SK-N-SH (cell line): Measurements from ENCODE around the gene PAPOLA.

Experiments used
- EP300 ChIP-seq, 2 experiments: IDR thresholded peaks; 2 replicates each; pipeline versions ENCODE4 v1.4.0 to v1.6.1; 2012; ENCODE audit warnings: borderline replicate concordance in 1 of 2, low read depth in 1 of 2, low read length in 1 of 2
- EZH2phosphoT487 ChIP-seq: fragments of 200-600 bp; sonication (generic); IDR thresholded peaks from 2 replicates; pipeline ENCODE4 v1.6.1; 2017; ENCODE audit warnings: low read depth, mixed run types, mild to moderate bottlenecking, antibody characterized with exemption, moderate library complexity, borderline replicate concordance
- SIN3A ChIP-seq: IDR thresholded peaks from 2 replicates; pipeline ENCODE4 v1.6.1; 2012; ENCODE audit warnings: low read depth, mild to moderate bottlenecking, low read length, moderate library complexity, borderline replicate concordance
- USF2 ChIP-seq: fragments of 150-350 bp; IDR thresholded peaks from 2 replicates; pipeline ENCODE4 v1.6.1; 2017; ENCODE audit warnings: antibody characterized with exemption, low read length, low read depth, borderline replicate concordance
- TF ChIP-seq, protein P1 (sequence below): fragments of 200-600 bp; sonication (generic); IDR thresholded peaks from 2 replicates; pipeline ENCODE4 v1.6.1; 2017; ENCODE audit warnings: antibody characterized with exemption, mild to moderate bottlenecking, moderate library complexity
- TF ChIP-seq, protein P2 (sequence below): IDR thresholded peaks from 2 replicates; pipeline ENCODE4 v1.6.1; 2012; ENCODE audit warnings: mild to moderate bottlenecking, low read depth, low read length, moderate library complexity

DNA sequence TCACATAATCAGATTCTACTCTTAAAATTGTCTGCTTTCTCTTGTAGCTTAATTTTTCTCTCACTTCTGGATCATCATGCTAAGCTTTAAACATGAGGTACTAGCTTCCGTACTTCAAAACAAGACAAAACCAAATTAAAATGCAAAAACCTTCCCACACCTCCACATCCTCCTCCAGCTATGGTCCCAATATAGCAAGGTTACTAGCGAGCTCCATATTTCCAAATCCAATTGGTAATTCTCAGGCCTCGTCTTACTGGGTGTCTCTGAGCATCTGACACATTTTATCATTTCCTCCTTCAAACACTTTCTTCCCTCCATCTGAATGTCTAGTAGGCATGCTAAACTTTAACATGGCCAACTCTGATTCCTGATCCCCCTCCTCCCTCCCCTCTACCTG is 7.9 kb upstream of the PAPOLA start:
- TF ChIP-seq, protein P1, sequence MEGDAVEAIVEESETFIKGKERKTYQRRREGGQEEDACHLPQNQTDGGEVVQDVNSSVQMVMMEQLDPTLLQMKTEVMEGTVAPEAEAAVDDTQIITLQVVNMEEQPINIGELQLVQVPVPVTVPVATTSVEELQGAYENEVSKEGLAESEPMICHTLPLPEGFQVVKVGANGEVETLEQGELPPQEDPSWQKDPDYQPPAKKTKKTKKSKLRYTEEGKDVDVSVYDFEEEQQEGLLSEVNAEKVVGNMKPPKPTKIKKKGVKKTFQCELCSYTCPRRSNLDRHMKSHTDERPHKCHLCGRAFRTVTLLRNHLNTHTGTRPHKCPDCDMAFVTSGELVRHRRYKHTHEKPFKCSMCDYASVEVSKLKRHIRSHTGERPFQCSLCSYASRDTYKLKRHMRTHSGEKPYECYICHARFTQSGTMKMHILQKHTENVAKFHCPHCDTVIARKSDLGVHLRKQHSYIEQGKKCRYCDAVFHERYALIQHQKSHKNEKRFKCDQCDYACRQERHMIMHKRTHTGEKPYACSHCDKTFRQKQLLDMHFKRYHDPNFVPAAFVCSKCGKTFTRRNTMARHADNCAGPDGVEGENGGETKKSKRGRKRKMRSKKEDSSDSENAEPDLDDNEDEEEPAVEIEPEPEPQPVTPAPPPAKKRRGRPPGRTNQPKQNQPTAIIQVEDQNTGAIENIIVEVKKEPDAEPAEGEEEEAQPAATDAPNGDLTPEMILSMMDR, result no peak
- TF ChIP-seq SIN3A (no peak), USF2 (no peak), EP300 (IDR thresholded peaks at IDR 0.05; ENCODE audit: borderline replicate concordance in 1 of 2, low read depth in 1 of 2, low read length in 1 of 2) (no peak), EZH2phosphoT487 (no peak)
- TF ChIP-seq, protein P2, sequence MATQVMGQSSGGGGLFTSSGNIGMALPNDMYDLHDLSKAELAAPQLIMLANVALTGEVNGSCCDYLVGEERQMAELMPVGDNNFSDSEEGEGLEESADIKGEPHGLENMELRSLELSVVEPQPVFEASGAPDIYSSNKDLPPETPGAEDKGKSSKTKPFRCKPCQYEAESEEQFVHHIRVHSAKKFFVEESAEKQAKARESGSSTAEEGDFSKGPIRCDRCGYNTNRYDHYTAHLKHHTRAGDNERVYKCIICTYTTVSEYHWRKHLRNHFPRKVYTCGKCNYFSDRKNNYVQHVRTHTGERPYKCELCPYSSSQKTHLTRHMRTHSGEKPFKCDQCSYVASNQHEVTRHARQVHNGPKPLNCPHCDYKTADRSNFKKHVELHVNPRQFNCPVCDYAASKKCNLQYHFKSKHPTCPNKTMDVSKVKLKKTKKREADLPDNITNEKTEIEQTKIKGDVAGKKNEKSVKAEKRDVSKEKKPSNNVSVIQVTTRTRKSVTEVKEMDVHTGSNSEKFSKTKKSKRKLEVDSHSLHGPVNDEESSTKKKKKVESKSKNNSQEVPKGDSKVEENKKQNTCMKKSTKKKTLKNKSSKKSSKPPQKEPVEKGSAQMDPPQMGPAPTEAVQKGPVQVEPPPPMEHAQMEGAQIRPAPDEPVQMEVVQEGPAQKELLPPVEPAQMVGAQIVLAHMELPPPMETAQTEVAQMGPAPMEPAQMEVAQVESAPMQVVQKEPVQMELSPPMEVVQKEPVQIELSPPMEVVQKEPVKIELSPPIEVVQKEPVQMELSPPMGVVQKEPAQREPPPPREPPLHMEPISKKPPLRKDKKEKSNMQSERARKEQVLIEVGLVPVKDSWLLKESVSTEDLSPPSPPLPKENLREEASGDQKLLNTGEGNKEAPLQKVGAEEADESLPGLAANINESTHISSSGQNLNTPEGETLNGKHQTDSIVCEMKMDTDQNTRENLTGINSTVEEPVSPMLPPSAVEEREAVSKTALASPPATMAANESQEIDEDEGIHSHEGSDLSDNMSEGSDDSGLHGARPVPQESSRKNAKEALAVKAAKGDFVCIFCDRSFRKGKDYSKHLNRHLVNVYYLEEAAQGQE, result no peak
